Calu3 (cell line): ENCODE data around the gene NCEH1. TPM values are rescaled to one million over a fixed set of nuclear protein-coding genes. Genes with fewer than 3 reads are reported as not detected.

Experiments used
- BruUV-seq: library from RNA; stranded (reverse); fragments of 400-500 nt; replicated peaks from 2 replicates; lab custom pipeline; 2021; lab: Mats Ljungman, UMichigan
- CTCF ChIA-PET: fragments of 300-600 bp; sonication (Branson Sonifier 250); formaldehyde crosslinking; loops from one replicate; lab custom pipeline; 2022; ENCODE audit warnings: antibody characterized with exemption; lab: Charles Lee
- DNase-seq: peaks from one replicate; pipeline ENCODE4 v3.0.0; 2022
- H3K27ac Mint-ChIP-seq: one replicate; pipeline ENCODE4 v1.8.0; 2022; ENCODE audit warnings: mixed read lengths; ENCODE audit not compliant: unreplicated experiment
- H3K27me3 Mint-ChIP-seq: one replicate; pipeline ENCODE4 v1.8.0; 2022; ENCODE audit warnings: mixed read lengths; ENCODE audit not compliant: unreplicated experiment
- H3K36me3 Mint-ChIP-seq: one replicate; pipeline ENCODE4 v1.8.0; 2022; ENCODE audit warnings: mild to moderate bottlenecking, moderate library complexity, mixed read lengths; ENCODE audit not compliant: insufficient read depth, unreplicated experiment
- H3K4me1 Mint-ChIP-seq: one replicate; pipeline ENCODE4 v1.8.0; 2022; ENCODE audit warnings: mild to moderate bottlenecking, low read depth, mixed read lengths; ENCODE audit not compliant: unreplicated experiment
- H3K4me3 Mint-ChIP-seq: one replicate; pipeline ENCODE4 v1.8.0; 2022; ENCODE audit warnings: mild to moderate bottlenecking, low read depth, moderate library complexity, mixed read lengths; ENCODE audit not compliant: unreplicated experiment
- H3K9me3 Mint-ChIP-seq: one replicate; pipeline ENCODE4 v1.8.0; 2022; ENCODE audit warnings: low read depth, mixed read lengths; ENCODE audit not compliant: unreplicated experiment
- CTCF ChIP-seq: fragments of 200-600 bp; IDR thresholded peaks from one replicate; pipeline ENCODE4 v1.8.0; 2022; ENCODE audit warnings: antibody characterized with exemption; ENCODE audit not compliant: unreplicated experiment
- intact Hi-C: fragments of 100-400 bp; cut with micrococcal nuclease; formaldehyde crosslinking; loops from one replicate; pipeline ENCODE4 v1.10.0; 2022; ENCODE audit not compliant: unreplicated experiment
- total RNA-seq: library from RNA; stranded (reverse); gene quantifications from 2 replicates; pipeline ENCODE4 v1.2.3, GENCODE V29; 2022

Gene NCEH1
- total RNA-seq, 1 experiment from 2014 or later, result 163 TPM

GRCh38 chr3:172709774-172710663, 848 bp downstream of the NCEH1 start:
- intact Hi-C loops, result loop anchor here (1.0 to 5.0 kb wide), 3 partner anchors 14 to 148 kb away; no protein-coding TSS in a partner anchor
- peak; percentile 44 for DNase-seq
- Mint-ChIP-seq H3K36me3 (peaks cover 46% of the 10 kb centered on the region), H3K9me3 (no peaks in the 10 kb centered on the region), H3K4me3 (peak overlapping the region; percentile 96), H3K4me1 (peaks cover 50% of the 10 kb centered on the region), H3K27me3 (no peaks in the 10 kb centered on the region), H3K27ac (peak overlapping the region; percentile 98)
- CTCF ChIA-PET, result interaction anchor here (0.8 to 3.3 kb wide), 12 partner anchors 9 to 150 kb away, joined by 3 to 59 read pairs (median 4); partner anchors contain the start of gene ECT2
- no TSS peak for BruUV-seq
- TF ChIP-seq CTCF, result no peak

- Mint-ChIP-seq H3K27ac (peak overlapping the region; percentile 98), H3K36me3 (peaks cover 46% of the 10 kb centered on the region), H3K4me1 (peaks cover 59% of the 10 kb centered on the region), H3K9me3 (no peaks in the 10 kb centered on the region), H3K4me3 (peak overlapping the region; percentile 96), H3K27me3 (no peaks in the 10 kb centered on the region)
- peak; percentile 40 for DNase-seq
- CTCF ChIA-PET, result interaction anchor here (1.0 to 3.3 kb wide), 6 partner anchors 11 to 149 kb away, joined by 3 to 59 read pairs (median 5); partner anchors contain the start of gene ECT2
- intact Hi-C loops, result loop anchor here (1.0 to 5.0 kb wide), 2 partner anchors 13 to 147 kb away; no protein-coding TSS in a partner anchor
- no peak for TF ChIP-seq CTCF
- TSS peak; percentile 23 for BruUV-seq
These were observed 1.7 kb downstream of the NCEH1 start for GRCh38 chr3:172708921-172709773.

- Mint-ChIP-seq H3K27me3 (no peaks in the 10 kb centered on the region), H3K4me3 (peak overlapping the region; percentile 96), H3K9me3 (no peaks in the 10 kb centered on the region), H3K36me3 (peaks cover 46% of the 10 kb centered on the region), H3K27ac (peak overlapping the region; percentile 98), H3K4me1 (peaks cover 57% of the 10 kb centered on the region)
- no peak for DNase-seq
- intact Hi-C loops, result loop anchor here (5.0 kb wide), 1 partner anchor 146 kb away; no protein-coding TSS in a partner anchor
- no peak for TF ChIP-seq CTCF
- CTCF ChIA-PET, result interaction anchor here (1.0 to 2.1 kb wide), 5 partner anchors 17 to 42 kb away, joined by 3 to 6 read pairs (median 5); partner anchors contain the start of gene ECT2
- BruUV-seq, result no TSS peak
These were observed 2.9 kb downstream of the NCEH1 start for GRCh38 chr3:172707967-172708366.

- intact Hi-C loops, result loop anchor here (5.0 kb wide), 1 partner anchor 145 kb away; no protein-coding TSS in a partner anchor
- peak overlapping the region; percentile 98 for H3K27ac Mint-ChIP-seq
- TF ChIP-seq CTCF, result no peak
- H3K4me3 Mint-ChIP-seq, result peak overlapping the region; percentile 96
- BruUV-seq, result no TSS peak
- CTCF ChIA-PET, result interaction anchor here (0.7 to 1.2 kb wide), 2 partner anchors 10 to 43 kb away, joined by 3 to 6 read pairs; partner anchors contain the start of gene ECT2
- peaks cover 46% of the 10 kb centered on the region for H3K36me3 Mint-ChIP-seq
- no peaks in the 10 kb centered on the region for H3K27me3 Mint-ChIP-seq
- no peak for DNase-seq
- H3K9me3 Mint-ChIP-seq, result no peaks in the 10 kb centered on the region
- peaks cover 56% of the 10 kb centered on the region for H3K4me1 Mint-ChIP-seq
These were observed 3.8 kb downstream of the NCEH1 start for GRCh38 chr3:172707030-172707429.
